GDM1 (cell line): ENCODE data around the gene CHSY1.
A peak's percentile ranks its signal among the peaks of the same experiment; 100 is the strongest.

Source experiments
- DNase-seq: peaks from one replicate; lab custom pipeline; 2025; lab: John Stamatoyannopoulos, UW

CHSY1 gene

GRCh38 chr15:101152914-101153313 is 98.9 kb downstream of the CHSY1 start:
- no peak for DNase-seq

GRCh38 chr15:101151288-101151687 is 100.6 kb downstream of the CHSY1 start:
- DNase-seq, result peak; percentile 37

GRCh38 chr15:101150723-101151040 is 101.2 kb downstream of the CHSY1 start:
- no peak for DNase-seq

- no peak for DNase-seq
Measured at GRCh38 chr15:101149864-101150722, 101.8 kb downstream of the CHSY1 start.

- DNase-seq, result no peak
Measured at GRCh38 chr15:101148881-101149664, 102.8 kb downstream of the CHSY1 start.

- no peak for DNase-seq
Measured at GRCh38 chr15:101148166-101148880, 103.5 kb downstream of the CHSY1 start.

- DNase-seq, result no peak
Measured at GRCh38 chr15:101147181-101147580, 104.7 kb downstream of the CHSY1 start.

GRCh38 chr15:101146118-101146702 is 105.6 kb downstream of the CHSY1 start:
- no peak for DNase-seq

GRCh38 chr15:101145362-101145761 is 106.5 kb downstream of the CHSY1 start:
- DNase-seq, result no peak

- DNase-seq, result no peak
Measured at GRCh38 chr15:101143321-101143720, 108.5 kb downstream of the CHSY1 start.

GRCh38 chr15:101142711-101143110 is 109.1 kb downstream of the CHSY1 start:
- DNase-seq, result no peak

GRCh38 chr15:101141926-101142527 is 109.8 kb downstream of the CHSY1 start:
- no peak for DNase-seq

- no peak for DNase-seq
Measured at GRCh38 chr15:101140697-101141065, 111.2 kb downstream of the CHSY1 start.

GRCh38 chr15:101139986-101140696 is 111.7 kb downstream of the CHSY1 start:
- no peak for DNase-seq

GRCh38 chr15:101138913-101139880 is 112.7 kb downstream of the CHSY1 start:
- DNase-seq, result no peak

- DNase-seq, result no peak
Measured at GRCh38 chr15:101138086-101138660, 113.7 kb downstream of the CHSY1 start.

GRCh38 chr15:101137312-101137940 is 114.4 kb downstream of the CHSY1 start:
- peak; percentile 93 for DNase-seq

GRCh38 chr15:101136381-101137268 is 115.2 kb downstream of the CHSY1 start:
- no peak for DNase-seq
